Measurements from ENCODE around the gene ZCWPW1. TPM values are rescaled to one million over a fixed set of nuclear protein-coding genes. Genes with fewer than 3 reads are reported as not detected.

The ZCWPW1 gene
- total and polyA plus RNA-seq, 2 of the 13 experiments (the other 11 are each of a cell fraction or from before 2014, with no cell fraction given), result 2.4 to 2.5 TPM

DNA sequence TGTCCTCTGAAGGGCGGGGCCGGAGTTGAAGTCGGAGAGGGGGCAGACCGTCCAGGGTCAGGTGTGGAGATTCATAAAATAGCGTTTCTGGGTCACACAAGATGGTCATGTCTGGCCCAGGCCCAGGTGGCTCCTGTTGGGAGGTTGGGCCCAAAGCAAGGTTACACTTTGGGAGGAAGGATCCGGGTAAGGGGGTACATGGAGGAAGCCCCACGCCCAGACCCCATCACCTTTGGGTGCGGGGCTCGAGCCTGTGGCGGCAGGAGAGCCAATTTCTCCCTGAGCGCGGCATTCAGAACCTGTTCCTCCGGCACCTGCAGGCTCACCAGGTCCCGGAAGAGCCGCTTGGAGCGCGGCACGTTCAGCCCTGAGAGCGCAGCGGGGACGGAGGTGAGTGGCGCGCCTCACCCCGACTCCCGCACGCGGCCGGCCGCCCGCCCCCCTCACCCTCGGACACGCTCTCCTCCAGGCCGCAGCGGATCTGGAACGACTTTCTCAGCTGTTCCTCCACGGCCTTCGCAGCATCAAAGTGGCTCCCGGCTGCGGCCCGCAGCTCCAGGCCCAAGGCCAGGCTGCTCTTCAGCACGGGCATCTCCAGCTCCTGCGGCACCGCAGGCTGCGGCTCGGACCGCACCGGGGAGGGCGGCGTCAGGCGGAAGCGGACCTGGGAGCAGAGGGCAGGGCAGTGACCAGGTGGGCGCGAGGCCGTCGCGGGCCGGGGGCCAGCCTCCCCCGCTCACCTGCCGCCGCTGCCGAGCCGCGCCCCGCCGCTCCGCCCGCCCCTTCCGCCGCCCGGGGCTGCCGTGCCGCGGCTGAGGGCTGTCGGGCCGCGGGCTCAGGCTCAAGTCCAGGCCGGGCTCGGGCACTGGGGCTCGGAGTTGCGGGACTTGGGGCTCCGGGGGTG, 7.2 kb upstream of the ZCWPW1 start (continued):
- peak; percentile 36; the same call in 1 of the 2 replicates for TF ChIP-seq ZNF746 (CRISPR knock-in tag; IDR thresholded peaks at IDR 0.05)
- TF ChIP-seq ZBTB7A (CRISPR knock-in tag; IDR thresholded peaks at IDR 0.05), result peak; percentile 88
- TF ChIP-seq ZNF317 (CRISPR knock-in tag; IDR thresholded peaks at IDR 0.05), result no peak
- TF ChIP-seq GLI4 (CRISPR knock-in tag; IDR thresholded peaks at IDR 0.05; ENCODE audit: borderline replicate concordance), result 0 out of 2 replicates have a peak, but pooled peaks have one; percentile 23
- TF ChIP-seq ZNF891 (CRISPR knock-in tag; IDR thresholded peaks at IDR 0.05), result 0 out of 2 replicates have a peak, but pooled peaks have one; percentile 7
- TF ChIP-seq ZNF205 (CRISPR knock-in tag; IDR thresholded peaks at IDR 0.05), result no peak
- no peak for TF ChIP-seq SRSF9 (IDR thresholded peaks at IDR 0.05; ENCODE audit: borderline replicate concordance, insufficient read depth, low read depth, low read length, poor library complexity, severe bottlenecking)
- no peak for TF ChIP-seq ATF2 (CRISPR knock-in tag; IDR thresholded peaks at IDR 0.05)
- 0 out of 2 replicates have a peak, but pooled peaks have one; percentile 55 for TF ChIP-seq ZNF33A (CRISPR knock-in tag; IDR thresholded peaks at IDR 0.05; ENCODE audit: borderline replicate concordance)
- TF ChIP-seq EP300 (IDR thresholded peaks at IDR 0.05; ENCODE audit: low read depth in 2 of 2, low read length in 2 of 2), result no peak
- TF ChIP-seq EP300 (CRISPR knock-in tag; IDR thresholded peaks at IDR 0.05; ENCODE audit: borderline replicate concordance), result no peak
- TF ChIP-seq, protein P1, sequence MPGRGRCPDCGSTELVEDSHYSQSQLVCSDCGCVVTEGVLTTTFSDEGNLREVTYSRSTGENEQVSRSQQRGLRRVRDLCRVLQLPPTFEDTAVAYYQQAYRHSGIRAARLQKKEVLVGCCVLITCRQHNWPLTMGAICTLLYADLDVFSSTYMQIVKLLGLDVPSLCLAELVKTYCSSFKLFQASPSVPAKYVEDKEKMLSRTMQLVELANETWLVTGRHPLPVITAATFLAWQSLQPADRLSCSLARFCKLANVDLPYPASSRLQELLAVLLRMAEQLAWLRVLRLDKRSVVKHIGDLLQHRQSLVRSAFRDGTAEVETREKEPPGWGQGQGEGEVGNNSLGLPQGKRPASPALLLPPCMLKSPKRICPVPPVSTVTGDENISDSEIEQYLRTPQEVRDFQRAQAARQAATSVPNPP (CRISPR knock-in tag; IDR thresholded peaks at IDR 0.05), result peak; percentile 78; the same call in 1 of the 2 replicates
- TF ChIP-seq, protein P2, sequence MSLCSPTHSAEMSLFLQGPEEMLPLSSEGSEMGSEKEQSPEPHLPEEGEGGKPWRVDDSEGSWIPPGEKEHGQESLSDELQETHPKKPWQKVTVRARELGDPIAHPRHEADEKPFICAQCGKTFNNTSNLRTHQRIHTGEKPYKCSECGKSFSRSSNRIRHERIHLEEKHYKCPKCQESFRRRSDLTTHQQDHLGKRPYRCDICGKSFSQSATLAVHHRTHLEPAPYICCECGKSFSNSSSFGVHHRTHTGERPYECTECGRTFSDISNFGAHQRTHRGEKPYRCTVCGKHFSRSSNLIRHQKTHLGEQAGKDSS (CRISPR knock-in tag; IDR thresholded peaks at IDR 0.05; ENCODE audit: borderline replicate concordance, low read depth), result no peak
- no peak for TF ChIP-seq GTF3A (CRISPR knock-in tag; conservative IDR thresholded peaks at IDR 0.05)
- TF ChIP-seq, protein P3, sequence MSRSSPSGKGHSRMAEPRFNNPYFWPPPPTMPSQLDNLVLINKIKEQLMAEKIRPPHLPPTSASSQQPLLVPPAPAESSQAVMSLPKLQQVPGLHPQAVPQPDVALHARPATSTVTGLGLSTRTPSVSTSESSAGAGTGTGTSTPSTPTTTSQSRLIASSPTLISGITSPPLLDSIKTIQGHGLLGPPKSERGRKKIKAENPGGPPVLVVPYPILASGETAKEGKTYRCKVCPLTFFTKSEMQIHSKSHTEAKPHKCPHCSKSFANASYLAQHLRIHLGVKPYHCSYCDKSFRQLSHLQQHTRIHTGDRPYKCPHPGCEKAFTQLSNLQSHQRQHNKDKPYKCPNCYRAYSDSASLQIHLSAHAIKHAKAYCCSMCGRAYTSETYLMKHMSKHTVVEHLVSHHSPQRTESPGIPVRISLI (CRISPR knock-in tag; IDR thresholded peaks at IDR 0.05; ENCODE audit: borderline replicate concordance), result no peak
- no peak for TF ChIP-seq CBX5 (CRISPR knock-in tag; IDR thresholded peaks at IDR 0.05; ENCODE audit: borderline replicate concordance)
- 0 out of 2 replicates have a peak, but pooled peaks have one; percentile 37 for TF ChIP-seq SMAD1 (CRISPR knock-in tag; IDR thresholded peaks at IDR 0.05; ENCODE audit: borderline replicate concordance, low read depth)
- TF ChIP-seq ZNF709 (CRISPR knock-in tag; IDR thresholded peaks at IDR 0.05), result peak; percentile 38; the same call in 1 of the 2 replicates
- TF ChIP-seq ZNF777 (CRISPR knock-in tag; IDR thresholded peaks at IDR 0.05), result peak; percentile 44
- TF ChIP-seq ZNF607 (CRISPR knock-in tag; IDR thresholded peaks at IDR 0.05; ENCODE audit: borderline replicate concordance), result peak; percentile 53
- 0 out of 2 replicates have a peak, but pooled peaks have one; percentile 22 for TF ChIP-seq PITX1 (CRISPR knock-in tag; IDR thresholded peaks at IDR 0.05)
- TF ChIP-seq NR1H2 (CRISPR knock-in tag; IDR thresholded peaks at IDR 0.05; ENCODE audit: borderline replicate concordance, low read depth), result 0 out of 2 replicates have a peak, but pooled peaks have one; percentile 53
- TF ChIP-seq YY1 (IDR thresholded peaks at IDR 0.05; ENCODE audit: insufficient read depth, insufficient replicate concordance, low read depth, low read length), result peak; percentile 20
- TF ChIP-seq KAT7 (CRISPR knock-in tag; IDR thresholded peaks at IDR 0.05; ENCODE audit: borderline replicate concordance), result peak; percentile 85; the same call in 1 of the 2 replicates

All from HepG2 (cell line).